K562 (cell line): ENCODE data around the gene TRAPPC12. TPM values are rescaled to one million over a fixed set of nuclear protein-coding genes. Genes with fewer than 3 reads are reported as not detected.

Experiments
- POLR2G ChIP-seq: fragments of 200-400 bp; formaldehyde crosslinking; IDR thresholded peaks from 2 replicates; pipeline ENCODE4 v1.6.1; 2017; ENCODE audit warnings: low read depth, mild to moderate bottlenecking, antibody characterized with exemption, low read length, moderate library complexity
- TCF3 ChIP-seq: sonication (generic); formaldehyde crosslinking; IDR thresholded peaks from 2 replicates; pipeline ENCODE4 v1.4.0; 2020; ENCODE audit warnings: mild to moderate bottlenecking, missing genetic modification reagents
- TEAD1 ChIP-seq, 2 experiments: fragments of 450-650 bp in 1 of 2; sonication (generic) in 1 of 2; formaldehyde crosslinking; IDR thresholded peaks; 2 replicates each; pipeline versions ENCODE4 v1.4.0 to v1.8.0; 2020 to 2022; ENCODE audit warnings: mild to moderate bottlenecking in 2 of 2, missing genetic modification reagents in 1 of 2
- polyA plus RNA-seq, 8 experiments: library from polyadenylated mRNA; depleted of rRNA in 4 of 8; stranded (reverse) in 5 of 8; unstranded in 3 of 8; fragments of >200 nt; fragmentation: Nextera tagmentation in 2 of 8; fragmentation: Illumina TruSeq in 1 of 8; extraction: Ambion mirVana in 2 of 8; extraction: Trizol in 1 of 8; gene quantifications; 2 replicates each; pipeline versions ENCODE4 v1.2.1 to v1.2.3, GENCODE V29; 2011 to 2014; ENCODE audit warnings: inconsistent platforms in 1 of 8, missing spikeins in 1 of 8
- total RNA-seq, 7 experiments: library from RNA; depleted of rRNA in 6 of 7; stranded (reverse); fragments of >200 nt in 6 of 7; fragmentation: Illumina TruSeq in 2 of 7; extraction: Trizol in 2 of 7; gene quantifications; 2 replicates each; pipeline versions ENCODE4 v1.2.1 to v1.2.3, GENCODE V29; 2011 to 2021; ENCODE audit warnings: low replicate concordance in 1 of 7
- TF ChIP-seq, protein P1 (sequence below), 2 experiments: fragments of 450-650 bp in 1 of 2; sonication (generic) in 1 of 2; formaldehyde crosslinking in 1 of 2; IDR thresholded peaks; 2 replicates each; pipeline versions ENCODE4 v1.7.1 to v1.9.0; 2016 to 2022; ENCODE audit warnings: inconsistent platforms in 1 of 2, mild to moderate bottlenecking in 1 of 2, missing genetic modification reagents in 1 of 2

Gene TRAPPC12
- total and polyA plus RNA-seq, 9 of the 15 experiments (the other 6 are each of a cell fraction or from before 2014, with no cell fraction given) = 8.0 to 75.2 (median 39.1) TPM

- TF ChIP-seq, protein P1, sequence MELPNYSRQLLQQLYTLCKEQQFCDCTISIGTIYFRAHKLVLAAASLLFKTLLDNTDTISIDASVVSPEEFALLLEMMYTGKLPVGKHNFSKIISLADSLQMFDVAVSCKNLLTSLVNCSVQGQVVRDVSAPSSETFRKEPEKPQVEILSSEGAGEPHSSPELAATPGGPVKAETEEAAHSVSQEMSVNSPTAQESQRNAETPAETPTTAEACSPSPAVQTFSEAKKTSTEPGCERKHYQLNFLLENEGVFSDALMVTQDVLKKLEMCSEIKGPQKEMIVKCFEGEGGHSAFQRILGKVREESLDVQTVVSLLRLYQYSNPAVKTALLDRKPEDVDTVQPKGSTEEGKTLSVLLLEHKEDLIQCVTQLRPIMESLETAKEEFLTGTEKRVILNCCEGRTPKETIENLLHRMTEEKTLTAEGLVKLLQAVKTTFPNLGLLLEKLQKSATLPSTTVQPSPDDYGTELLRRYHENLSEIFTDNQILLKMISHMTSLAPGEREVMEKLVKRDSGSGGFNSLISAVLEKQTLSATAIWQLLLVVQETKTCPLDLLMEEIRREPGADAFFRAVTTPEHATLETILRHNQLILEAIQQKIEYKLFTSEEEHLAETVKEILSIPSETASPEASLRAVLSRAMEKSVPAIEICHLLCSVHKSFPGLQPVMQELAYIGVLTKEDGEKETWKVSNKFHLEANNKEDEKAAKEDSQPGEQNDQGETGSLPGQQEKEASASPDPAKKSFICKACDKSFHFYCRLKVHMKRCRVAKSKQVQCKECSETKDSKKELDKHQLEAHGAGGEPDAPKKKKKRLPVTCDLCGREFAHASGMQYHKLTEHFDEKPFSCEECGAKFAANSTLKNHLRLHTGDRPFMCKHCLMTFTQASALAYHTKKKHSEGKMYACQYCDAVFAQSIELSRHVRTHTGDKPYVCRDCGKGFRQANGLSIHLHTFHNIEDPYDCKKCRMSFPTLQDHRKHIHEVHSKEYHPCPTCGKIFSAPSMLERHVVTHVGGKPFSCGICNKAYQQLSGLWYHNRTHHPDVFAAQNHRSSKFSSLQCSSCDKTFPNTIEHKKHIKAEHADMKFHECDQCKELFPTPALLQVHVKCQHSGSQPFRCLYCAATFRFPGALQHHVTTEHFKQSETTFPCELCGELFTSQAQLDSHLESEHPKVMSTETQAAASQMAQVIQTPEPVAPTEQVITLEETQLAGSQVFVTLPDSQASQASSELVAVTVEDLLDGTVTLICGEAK (IDR thresholded peaks at IDR 0.05) = no peak
- TF ChIP-seq, protein P1 (CRISPR knock-in tag; IDR thresholded peaks at IDR 0.05) = no peak
- no peak for TF ChIP-seq POLR2G
- no peak for TF ChIP-seq TCF3 (CRISPR knock-in tag)
- no peak for TF ChIP-seq TEAD1 (CRISPR knock-in tag; IDR thresholded peaks at IDR 0.05)
These were observed 51.4 kb downstream of the TRAPPC12 start (continued) for GRCh38 chr2:3430740-3431490.
